Prostate gland (tissue), 2 donors: ENCODE data around the gene SCG5.

ENCODE experiments used
- POLR2AphosphoS5 ChIP-seq: sonication (generic); formaldehyde crosslinking; IDR thresholded peaks from one replicate; pipeline ENCODE4 v1.6.1; 2017; ENCODE audit warnings: antibody characterized with exemption
- TF ChIP-seq, protein P1 (sequence below), 4 experiments: fragments of 200-600 bp in 2 of 4; fragments of 450-650 bp in 2 of 4; sonication (generic) in 2 of 4; IDR thresholded peaks; 1 replicate in 3 of 4; 2 replicates in 1 of 4; pipeline ENCODE4 v1.5.1; 2016 to 2019; ENCODE audit warnings: antibody characterized with exemption in 4 of 4, mild to moderate bottlenecking in 2 of 4, moderate library complexity in 2 of 4

DNA sequence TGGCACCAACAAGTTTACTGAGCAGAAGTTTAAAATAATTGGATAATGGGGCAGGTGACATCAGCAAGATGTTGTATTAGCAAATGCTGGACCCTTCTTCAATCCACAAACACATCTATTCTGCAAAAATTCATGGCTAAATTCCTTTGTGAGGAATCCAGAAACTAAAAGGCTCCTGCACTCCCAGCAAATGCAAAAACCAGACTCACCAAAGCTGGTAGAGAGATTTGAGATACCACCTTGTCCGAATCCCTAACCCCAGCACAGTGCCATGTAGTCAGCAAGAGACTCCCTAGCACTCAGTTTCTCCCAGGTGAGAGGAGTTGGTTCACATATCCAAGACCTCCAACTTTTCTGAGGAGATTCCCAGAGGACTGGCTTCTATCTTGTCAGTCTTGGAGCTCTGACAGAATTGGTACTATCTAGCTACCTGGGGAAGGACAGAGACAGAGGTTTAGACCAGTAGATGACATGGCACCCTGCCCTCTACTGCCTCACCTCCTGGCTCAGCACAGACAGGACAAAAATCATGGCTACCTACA, 98.1 kb downstream of the SCG5 start:
- TF ChIP-seq, protein P1, sequence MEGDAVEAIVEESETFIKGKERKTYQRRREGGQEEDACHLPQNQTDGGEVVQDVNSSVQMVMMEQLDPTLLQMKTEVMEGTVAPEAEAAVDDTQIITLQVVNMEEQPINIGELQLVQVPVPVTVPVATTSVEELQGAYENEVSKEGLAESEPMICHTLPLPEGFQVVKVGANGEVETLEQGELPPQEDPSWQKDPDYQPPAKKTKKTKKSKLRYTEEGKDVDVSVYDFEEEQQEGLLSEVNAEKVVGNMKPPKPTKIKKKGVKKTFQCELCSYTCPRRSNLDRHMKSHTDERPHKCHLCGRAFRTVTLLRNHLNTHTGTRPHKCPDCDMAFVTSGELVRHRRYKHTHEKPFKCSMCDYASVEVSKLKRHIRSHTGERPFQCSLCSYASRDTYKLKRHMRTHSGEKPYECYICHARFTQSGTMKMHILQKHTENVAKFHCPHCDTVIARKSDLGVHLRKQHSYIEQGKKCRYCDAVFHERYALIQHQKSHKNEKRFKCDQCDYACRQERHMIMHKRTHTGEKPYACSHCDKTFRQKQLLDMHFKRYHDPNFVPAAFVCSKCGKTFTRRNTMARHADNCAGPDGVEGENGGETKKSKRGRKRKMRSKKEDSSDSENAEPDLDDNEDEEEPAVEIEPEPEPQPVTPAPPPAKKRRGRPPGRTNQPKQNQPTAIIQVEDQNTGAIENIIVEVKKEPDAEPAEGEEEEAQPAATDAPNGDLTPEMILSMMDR (IDR thresholded peaks at IDR 0.05): no peak
- no peak for TF ChIP-seq POLR2AphosphoS5
